GM21576 (cell line): Measurements from ENCODE around the gene AGBL4.

ENCODE experiments used
- ATAC-seq: cut with Tn5 transposase; IDR thresholded peaks from one replicate; pipeline ENCODE4 v1.9.1; 2021; ENCODE audit warnings: mild to moderate bottlenecking, moderate library complexity; ENCODE audit not compliant: unreplicated experiment

Gene AGBL4

GRCh38 chr1:49723662-49724061, 300.1 kb downstream of the AGBL4 start:
- no peak for ATAC-seq

GRCh38 chr1:49694251-49694827, 329.4 kb downstream of the AGBL4 start:
- ATAC-seq, result no peak

GRCh38 chr1:49686107-49686506, 337.6 kb downstream of the AGBL4 start:
- no peak for ATAC-seq

- no peak for ATAC-seq
Observed at GRCh38 chr1:49677706-49678105, 346.0 kb downstream of the AGBL4 start.

GRCh38 chr1:49651136-49651535, 372.6 kb downstream of the AGBL4 start:
- ATAC-seq, result no peak

GRCh38 chr1:49630156-49630555, 393.6 kb downstream of the AGBL4 start:
- ATAC-seq, result no peak

- no peak for ATAC-seq
Observed at GRCh38 chr1:49627781-49628180, 396.0 kb downstream of the AGBL4 start.

GRCh38 chr1:49626472-49626871, 397.3 kb downstream of the AGBL4 start:
- ATAC-seq, result no peak

GRCh38 chr1:49622877-49623276, 400.9 kb downstream of the AGBL4 start:
- no peak for ATAC-seq

GRCh38 chr1:49606082-49606481, 417.7 kb downstream of the AGBL4 start:
- ATAC-seq, result no peak

GRCh38 chr1:49597436-49597835, 426.3 kb downstream of the AGBL4 start:
- ATAC-seq, result no peak

- no peak for ATAC-seq
Observed at GRCh38 chr1:49576327-49576901, 447.3 kb downstream of the AGBL4 start.

- ATAC-seq, result no peak
Observed at GRCh38 chr1:49556676-49557234, 467.0 kb downstream of the AGBL4 start.

- no peak for ATAC-seq
Observed at GRCh38 chr1:49552101-49552500, 471.7 kb downstream of the AGBL4 start.

GRCh38 chr1:49544615-49545014, 479.1 kb downstream of the AGBL4 start:
- ATAC-seq, result no peak

GRCh38 chr1:49541096-49541752, 482.5 kb downstream of the AGBL4 start:
- ATAC-seq, result no peak

GRCh38 chr1:49527606-49528305, 496.0 kb downstream of the AGBL4 start:
- ATAC-seq, result no peak

GRCh38 chr1:49526672-49527071, 497.1 kb downstream of the AGBL4 start:
- no peak for ATAC-seq

- ATAC-seq, result no peak
Observed at GRCh38 chr1:49523764-49524163, 500.0 kb downstream of the AGBL4 start.

- ATAC-seq, result no peak
Observed at GRCh38 chr1:49466961-49467360, 556.8 kb downstream of the AGBL4 start.

- ATAC-seq, result no peak
Observed at GRCh38 chr1:49465486-49466185, 558.1 kb downstream of the AGBL4 start.
